Measurements from ENCODE around the gene WRAP73.

Gene WRAP73

GRCh38 chr1:3649342-3650247 lies at the start of gene WRAP73:
TSS of gene WRAP73 (minus strand) at chr1:3650103. CDS start at chr1:3649999, 104 bp downstream.
- peak; percentile 80 for DNase-seq (ENCODE audit: low read depth)

- no peak for DNase-seq (ENCODE audit: low read depth)
Observed at GRCh38 chr1:3699596-3699995, 49.7 kb upstream of the WRAP73 start.

- DNase-seq (ENCODE audit: low read depth) = no peak
Observed at GRCh38 chr1:3698660-3699408, 48.9 kb upstream of the WRAP73 start.

GRCh38 chr1:3697810-3698209 lies 47.9 kb upstream of the WRAP73 start:
- no peak for DNase-seq (ENCODE audit: low read depth)

- DNase-seq (ENCODE audit: low read depth) = no peak
Observed at GRCh38 chr1:3697104-3697503, 47.2 kb upstream of the WRAP73 start.

GRCh38 chr1:3696689-3697088 lies 46.8 kb upstream of the WRAP73 start:
- no peak for DNase-seq (ENCODE audit: low read depth)

GRCh38 chr1:3695326-3696217 lies 45.7 kb upstream of the WRAP73 start:
- DNase-seq (ENCODE audit: low read depth) = peak; percentile 23

- DNase-seq (ENCODE audit: low read depth) = no peak
Observed at GRCh38 chr1:3693321-3693720, 43.4 kb upstream of the WRAP73 start.

- DNase-seq (ENCODE audit: low read depth) = no peak
Observed at GRCh38 chr1:3692598-3692997, 42.7 kb upstream of the WRAP73 start.

- no peak for DNase-seq (ENCODE audit: low read depth)
Observed at GRCh38 chr1:3691421-3692204, 41.7 kb upstream of the WRAP73 start.

GRCh38 chr1:3690282-3691065 lies 40.6 kb upstream of the WRAP73 start:
- DNase-seq (ENCODE audit: low read depth) = no peak

- no peak for DNase-seq (ENCODE audit: low read depth)
Observed at GRCh38 chr1:3689138-3689750, 39.3 kb upstream of the WRAP73 start.

GRCh38 chr1:3688356-3689137 lies 38.6 kb upstream of the WRAP73 start:
- DNase-seq (ENCODE audit: low read depth) = no peak

- no peak for DNase-seq (ENCODE audit: low read depth)
Observed at GRCh38 chr1:3687504-3687903, 37.6 kb upstream of the WRAP73 start.

- no peak for DNase-seq (ENCODE audit: low read depth)
Observed at GRCh38 chr1:3685906-3686305, 36.0 kb upstream of the WRAP73 start.

- no peak for DNase-seq (ENCODE audit: low read depth)
Observed at GRCh38 chr1:3685222-3685621, 35.3 kb upstream of the WRAP73 start.

- no peak for DNase-seq (ENCODE audit: low read depth)
Observed at GRCh38 chr1:3683992-3684391, 34.1 kb upstream of the WRAP73 start.

- no peak for DNase-seq (ENCODE audit: low read depth)
Observed at GRCh38 chr1:3683197-3683596, 33.3 kb upstream of the WRAP73 start.

Data from activated T-cell treated with anti-CD3 and anti-CD28 coated beads for 1 hour (primary cell).